Effector memory CD4-positive, alpha-beta T cell (primary cell): Measurements from ENCODE around the gene PODNL1.
A peak's percentile ranks its signal among the peaks of the same experiment; 100 is the strongest.

Experiments used
- DNase-seq, 3 donors: peaks; one replicate each; pipeline ENCODE4 v3.0.0-alpha.2; 2020
- H3K27ac ChIP-seq: 2 replicates; pipeline ENCODE4 v1.7.0; 2013; ENCODE audit warnings: mild to moderate bottlenecking, low read length, moderate library complexity; ENCODE audit not compliant: insufficient read depth, poor library complexity, severe bottlenecking
- H3K27me3 ChIP-seq: replicated peaks from 2 replicates; pipeline ENCODE4 v1.7.0; 2013; ENCODE audit warnings: mild to moderate bottlenecking, low read length; ENCODE audit not compliant: insufficient read depth, control insufficient read depth, poor library complexity, severe bottlenecking
- H3K36me3 ChIP-seq: 2 replicates; pipeline ENCODE4 v1.7.0; 2013; ENCODE audit warnings: mild to moderate bottlenecking, low read length, moderate library complexity; ENCODE audit not compliant: control insufficient read depth, insufficient read depth
- H3K4me1 ChIP-seq: 2 replicates; pipeline ENCODE4 v1.7.0; 2013; ENCODE audit warnings: low read length, mild to moderate bottlenecking; ENCODE audit not compliant: control insufficient read depth, insufficient read depth, poor library complexity, severe bottlenecking
- H3K4me3 ChIP-seq: 2 replicates; pipeline ENCODE4 v1.7.0; 2013; ENCODE audit warnings: low read length, low read depth, mild to moderate bottlenecking; ENCODE audit not compliant: insufficient read depth, poor library complexity, severe bottlenecking
- H3K9me3 ChIP-seq: 2 replicates; pipeline ENCODE4 v1.7.0; 2013; ENCODE audit warnings: mild to moderate bottlenecking, low read length, moderate library complexity; ENCODE audit not compliant: control insufficient read depth

PODNL1 gene

DNA sequence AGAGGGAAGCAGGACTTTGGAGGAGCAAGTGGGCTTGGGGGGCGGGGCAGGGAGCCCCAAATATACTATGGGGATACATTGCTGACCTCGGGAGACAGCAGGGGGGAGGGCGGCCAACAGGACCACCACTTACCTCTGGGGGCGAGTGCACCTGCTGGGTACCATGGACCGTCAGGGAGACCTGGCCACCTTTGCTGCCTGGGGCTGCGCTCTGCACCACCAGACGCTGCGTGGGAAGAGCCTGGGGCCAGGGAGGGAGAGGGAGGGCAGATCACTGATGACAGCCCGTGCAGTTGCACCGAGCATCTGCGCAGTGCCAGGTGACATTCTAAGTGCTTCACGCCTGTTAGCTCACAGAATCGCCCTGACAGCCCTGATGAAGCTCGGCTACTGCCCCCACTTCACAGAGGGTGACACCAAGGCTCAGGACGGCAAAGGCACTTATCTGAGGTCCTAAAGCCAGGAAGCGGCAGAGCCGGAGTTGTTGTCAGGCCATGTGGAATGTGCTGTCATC is 43.8 kb upstream of the PODNL1 start:
- Histone ChIP-seq H3K27ac (no peak overlapping the region), H3K4me1 (peaks cover 53% of the 10 kb centered on the region), H3K4me3 (no peak overlapping the region), H3K36me3 (peaks cover 6% of the 10 kb centered on the region), H3K27me3 (no peaks in the 10 kb centered on the region), H3K9me3 (no peaks in the 10 kb centered on the region)
- no peak for DNase-seq

DNA sequence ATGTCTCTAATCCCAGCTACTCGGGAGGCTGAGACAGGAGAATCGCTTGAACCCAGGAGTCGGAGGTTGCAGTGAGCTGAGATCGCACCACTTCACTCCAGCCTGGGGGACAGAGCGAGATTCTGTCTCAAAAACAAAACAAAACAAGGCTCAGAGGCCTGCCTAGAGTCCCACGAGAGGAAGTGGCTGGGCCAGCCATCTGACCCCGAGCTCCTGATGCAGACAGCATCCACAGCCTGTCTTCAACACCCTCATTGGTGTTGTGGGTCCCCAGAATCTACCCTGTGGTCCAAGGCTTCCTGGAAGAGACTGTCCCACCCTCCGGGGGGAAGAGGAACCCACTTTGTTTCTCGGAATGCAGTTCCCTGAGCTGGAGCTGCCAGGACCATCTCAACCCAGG is 43.2 kb upstream of the PODNL1 start:
- Histone ChIP-seq H3K27me3 (no peaks in the 10 kb centered on the region), H3K36me3 (peaks cover 6% of the 10 kb centered on the region), H3K27ac (peak overlapping the region; percentile 13), H3K4me3 (no peak overlapping the region), H3K4me1 (peaks cover 48% of the 10 kb centered on the region), H3K9me3 (no peaks in the 10 kb centered on the region)
- no peak for DNase-seq

DNA sequence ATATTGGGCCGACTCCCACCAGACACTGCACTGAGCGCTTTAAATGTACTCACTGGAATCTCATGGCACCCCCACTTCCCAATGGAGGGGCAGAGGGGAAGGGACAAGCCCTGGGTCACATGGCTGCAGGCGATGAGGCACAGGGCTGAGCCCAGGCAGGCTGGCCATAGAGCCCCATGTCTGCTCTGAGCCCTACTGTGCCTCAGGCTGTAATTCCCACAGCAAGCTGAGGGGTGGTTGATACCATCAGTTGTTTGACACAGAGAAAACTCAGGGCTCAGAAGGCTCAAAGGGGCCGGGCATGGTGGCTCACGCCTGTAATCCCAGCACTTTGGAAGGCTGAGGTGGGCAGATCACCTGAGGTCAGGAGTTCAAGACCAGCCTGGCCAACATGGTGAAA is 42.8 kb upstream of the PODNL1 start:
- H3K36me3 ChIP-seq: peaks cover 6% of the 10 kb centered on the region
- H3K27ac ChIP-seq: no peak overlapping the region
- no peaks in the 10 kb centered on the region for H3K27me3 ChIP-seq
- H3K4me3 ChIP-seq: no peak overlapping the region
- peaks cover 44% of the 10 kb centered on the region for H3K4me1 ChIP-seq
- no peak for DNase-seq
- no peaks in the 10 kb centered on the region for H3K9me3 ChIP-seq

DNA sequence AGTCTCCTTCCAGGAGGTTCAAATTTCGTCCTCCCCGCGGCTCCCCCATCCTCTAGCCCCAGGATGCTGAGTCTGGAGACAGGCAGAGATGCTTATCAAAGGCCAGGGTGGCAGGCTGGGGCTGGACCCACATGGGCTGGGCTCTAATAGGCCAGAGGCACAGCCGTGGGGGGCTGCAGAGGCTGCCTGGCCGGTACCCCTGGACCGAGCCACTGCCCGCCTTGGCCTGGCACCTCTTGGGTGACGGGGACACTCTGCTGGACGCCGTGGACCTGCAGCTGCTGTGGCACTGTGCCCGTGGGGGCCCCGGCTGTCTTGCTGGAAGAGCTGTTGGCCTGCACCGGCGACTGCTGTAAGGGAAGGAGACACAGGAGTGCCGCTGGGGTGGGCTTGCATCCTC is 42.1 kb upstream of the PODNL1 start:
- Histone ChIP-seq H3K36me3 (peaks cover 6% of the 10 kb centered on the region), H3K27ac (no peak overlapping the region), H3K27me3 (no peaks in the 10 kb centered on the region), H3K4me3 (no peak overlapping the region), H3K9me3 (no peaks in the 10 kb centered on the region), H3K4me1 (peaks cover 37% of the 10 kb centered on the region)
- DNase-seq: no peak

DNA sequence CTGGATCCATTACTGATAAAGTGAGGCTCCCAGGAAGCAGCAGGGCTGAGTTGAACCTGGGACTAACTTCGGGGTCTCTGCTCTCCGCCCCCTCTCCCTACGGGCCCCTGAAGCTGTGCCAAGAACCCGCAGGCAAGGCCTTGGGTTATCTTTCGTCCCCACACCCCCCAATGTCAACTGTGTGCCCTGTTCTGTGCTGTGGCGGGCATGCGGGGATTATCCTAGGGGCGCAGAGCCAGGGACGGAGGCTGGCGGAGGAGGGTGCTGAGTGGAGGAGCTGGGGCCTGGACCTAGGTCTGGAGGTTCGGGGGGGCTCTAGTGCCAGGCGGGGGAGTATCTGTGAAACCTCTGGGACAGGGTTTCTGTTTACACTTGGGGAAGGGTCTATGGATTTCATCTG is 41.5 kb upstream of the PODNL1 start:
- Histone ChIP-seq H3K4me1 (peaks cover 31% of the 10 kb centered on the region), H3K9me3 (no peaks in the 10 kb centered on the region), H3K27ac (no peak overlapping the region), H3K27me3 (no peaks in the 10 kb centered on the region), H3K36me3 (peaks cover 6% of the 10 kb centered on the region), H3K4me3 (no peak overlapping the region)
- DNase-seq: no peak

DNA sequence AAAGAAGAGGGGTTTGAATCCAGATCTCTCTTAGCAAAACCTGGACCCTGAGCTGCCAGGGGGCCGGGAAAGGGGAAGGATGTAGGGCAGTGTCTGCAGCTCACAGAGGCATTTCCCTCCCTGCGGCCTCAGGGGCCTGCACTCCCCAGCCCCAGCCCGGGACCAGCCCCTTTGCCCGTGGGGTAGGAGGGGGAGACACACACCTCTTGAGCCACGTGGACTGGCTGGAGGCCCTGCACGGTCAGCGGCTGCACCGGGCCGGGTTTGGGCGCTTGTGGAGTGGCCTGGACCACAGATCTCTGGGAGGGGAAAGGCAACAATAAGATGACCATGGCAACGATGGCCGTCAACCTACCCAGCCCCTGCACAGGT is 41.0 kb upstream of the PODNL1 start:
- H3K27me3 ChIP-seq: no peaks in the 10 kb centered on the region
- no peaks in the 10 kb centered on the region for H3K9me3 ChIP-seq
- DNase-seq: no peak
- H3K36me3 ChIP-seq: peaks cover 6% of the 10 kb centered on the region
- peak overlapping the region; percentile 37 for H3K27ac ChIP-seq
- no peak overlapping the region for H3K4me3 ChIP-seq
- peaks cover 26% of the 10 kb centered on the region for H3K4me1 ChIP-seq

DNA sequence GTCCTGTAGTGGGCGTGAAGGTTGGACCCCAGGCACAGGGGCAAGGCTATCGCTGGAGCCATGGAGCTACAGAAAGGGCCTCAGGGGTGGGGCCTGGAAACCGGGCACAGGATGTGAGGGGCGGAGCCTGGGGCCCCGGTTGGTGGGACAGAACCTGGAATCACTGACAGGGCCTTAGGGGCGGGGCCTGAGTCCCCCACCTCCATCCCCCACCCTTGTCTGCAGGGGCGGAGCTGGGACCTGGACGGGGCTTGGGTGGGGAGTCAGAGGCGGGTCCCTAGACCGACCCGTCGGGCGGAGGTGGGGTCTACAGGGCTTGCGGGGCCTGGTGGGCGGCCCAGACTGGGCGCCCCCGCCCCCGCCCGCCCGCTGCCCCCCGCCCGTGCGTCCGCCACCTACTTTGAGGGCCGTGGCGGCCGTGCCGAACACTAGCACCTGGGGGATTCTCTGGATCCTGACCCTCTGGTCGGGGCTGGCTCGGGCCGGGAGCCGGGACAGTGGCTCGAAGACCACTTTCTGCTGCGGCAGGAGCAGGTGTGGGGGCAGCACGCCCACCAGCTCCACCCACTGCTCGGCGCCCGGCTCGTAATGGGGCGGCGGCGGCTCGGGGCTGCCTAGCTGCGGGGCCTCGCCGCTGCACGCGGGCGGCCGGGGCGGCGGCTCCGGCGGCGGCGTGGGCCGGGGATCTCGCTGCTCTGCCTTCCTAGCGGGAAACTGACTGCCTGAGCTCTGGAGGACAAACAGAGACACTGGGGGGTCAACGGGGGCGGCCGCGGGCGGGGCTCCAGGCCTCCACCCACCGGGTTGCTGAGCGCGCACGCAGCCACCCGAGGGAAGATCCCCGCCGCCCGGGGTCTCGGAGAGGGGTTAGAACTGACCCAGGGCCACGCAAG is 40.4 kb upstream of the PODNL1 start:
- Histone ChIP-seq H3K4me1 (peaks cover 27% of the 10 kb centered on the region), H3K27ac (peak overlapping the region; percentile 37), H3K9me3 (no peaks in the 10 kb centered on the region), H3K27me3 (no peaks in the 10 kb centered on the region), H3K36me3 (peaks cover 6% of the 10 kb centered on the region), H3K4me3 (no peak overlapping the region)
- no peak for DNase-seq

DNA sequence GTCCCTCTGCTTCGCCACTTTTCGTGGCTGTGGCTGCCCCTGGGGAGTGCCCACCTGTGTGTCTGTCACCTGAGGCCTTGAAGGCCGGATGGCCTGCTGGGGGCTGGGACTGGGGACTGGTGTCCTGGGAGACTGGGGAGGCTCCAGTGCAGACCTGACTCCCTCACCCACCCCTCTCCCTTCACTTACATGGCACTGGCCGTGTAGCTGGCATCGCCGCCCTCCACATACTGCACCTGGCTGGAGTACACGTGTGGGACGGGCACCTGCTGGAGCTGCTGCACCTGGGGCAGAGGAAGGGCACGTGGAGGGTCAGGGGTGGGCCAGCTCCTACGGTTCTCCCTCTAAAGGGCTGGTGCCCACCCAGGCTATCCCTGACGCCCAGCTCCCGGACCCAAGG is 39.6 kb upstream of the PODNL1 start:
- Histone ChIP-seq H3K4me1 (peaks cover 19% of the 10 kb centered on the region), H3K4me3 (no peak overlapping the region), H3K27ac (no peak overlapping the region), H3K36me3 (peaks cover 11% of the 10 kb centered on the region), H3K27me3 (no peaks in the 10 kb centered on the region), H3K9me3 (no peaks in the 10 kb centered on the region)
- no peak for DNase-seq

DNA sequence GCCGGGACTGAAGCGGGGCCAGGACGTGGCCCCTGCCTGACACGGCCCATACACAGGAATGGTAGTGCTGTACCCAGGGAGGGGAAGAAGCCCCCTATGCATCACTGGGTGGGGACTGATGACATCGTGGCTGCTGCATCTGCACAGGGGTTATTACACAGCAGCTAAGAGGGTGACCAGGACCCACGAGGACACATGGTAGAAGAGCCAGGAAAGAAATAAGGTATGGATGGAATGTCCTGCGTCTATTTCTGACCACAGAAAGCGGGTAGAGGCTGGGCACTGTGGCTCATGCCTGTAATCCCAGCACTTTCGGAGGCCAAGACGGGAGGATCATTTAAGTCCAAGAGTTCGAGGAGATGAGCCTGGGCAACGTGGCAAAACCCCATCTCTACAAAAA is 38.2 kb upstream of the PODNL1 start:
- H3K36me3 ChIP-seq: peaks cover 18% of the 10 kb centered on the region
- no peaks in the 10 kb centered on the region for H3K9me3 ChIP-seq

DNA sequence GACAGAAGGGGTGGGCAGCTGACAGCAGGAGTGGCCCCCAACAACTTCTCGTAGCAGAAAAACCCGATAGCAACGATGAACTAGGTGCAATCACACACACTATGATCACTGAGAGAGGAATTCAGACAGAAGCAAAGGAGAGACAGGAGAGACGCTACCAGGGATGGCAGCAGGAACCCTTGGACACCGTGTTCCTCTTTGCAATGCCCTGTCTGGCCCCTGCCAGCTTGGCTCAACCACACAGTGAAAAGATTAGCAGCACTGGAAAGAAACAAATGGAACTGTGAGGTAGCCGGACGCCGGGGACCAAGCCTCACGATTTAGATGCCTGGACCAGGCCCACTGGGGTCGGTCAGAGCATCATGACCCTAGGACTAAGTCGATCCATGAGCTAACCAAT is 37.7 kb upstream of the PODNL1 start:
- no peaks in the 10 kb centered on the region for H3K27me3 ChIP-seq
- no peak overlapping the region for H3K27ac ChIP-seq
- peaks cover 5% of the 10 kb centered on the region for H3K4me1 ChIP-seq
- H3K9me3 ChIP-seq: no peaks in the 10 kb centered on the region
- DNase-seq: no peak
- H3K4me3 ChIP-seq: no peak overlapping the region
- H3K36me3 ChIP-seq: peaks cover 18% of the 10 kb centered on the region

More for the DNA sequence above, 38.2 kb upstream of the PODNL1 start:
- H3K27ac ChIP-seq: no peak overlapping the region
- peaks cover 5% of the 10 kb centered on the region for H3K4me1 ChIP-seq
- no peaks in the 10 kb centered on the region for H3K27me3 ChIP-seq
- no peak for DNase-seq
- H3K4me3 ChIP-seq: no peak overlapping the region
